Immature natural killer cell (primary cell): ENCODE measurements around the gene SS18L1. TPM values are rescaled to one million over a fixed set of nuclear protein-coding genes. Genes with fewer than 3 reads are reported as not detected.

ENCODE experiments used
- DNase-seq, 3 donors: peaks; one replicate each; pipeline ENCODE4 v3.0.0; 2022; ENCODE audit warnings: mixed read lengths in 1 of 3
- H3K27ac Mint-ChIP-seq, 6 donors: one replicate each; pipeline ENCODE4 v1.8.0; 2020; ENCODE audit warnings: mixed read lengths in 6 of 6, mild to moderate bottlenecking in 5 of 6, inconsistent platforms in 4 of 6, moderate library complexity in 3 of 6
- H3K27me3 Mint-ChIP-seq, 3 donors: one replicate each; pipeline ENCODE4 v1.8.0; 2020 to 2021; ENCODE audit warnings: low read depth in 3 of 3, mild to moderate bottlenecking in 3 of 3, mixed read lengths in 3 of 3, moderate library complexity in 3 of 3, inconsistent platforms in 1 of 3
- H3K36me3 Mint-ChIP-seq, 3 donors: one replicate each; pipeline ENCODE4 v1.8.0; 2020; ENCODE audit warnings: mixed read lengths in 3 of 3, inconsistent platforms in 2 of 3, mild to moderate bottlenecking in 2 of 3
- H3K4me1 Mint-ChIP-seq, 2 donors: one replicate each; pipeline ENCODE4 v1.8.0; 2020; ENCODE audit warnings: inconsistent platforms in 2 of 2, mild to moderate bottlenecking in 2 of 2, mixed read lengths in 2 of 2, moderate library complexity in 1 of 2
- H3K4me3 Mint-ChIP-seq, 5 donors: one replicate each; pipeline ENCODE4 v1.8.0; 2020; ENCODE audit warnings: mild to moderate bottlenecking in 5 of 5, mixed read lengths in 5 of 5, inconsistent platforms in 3 of 5, moderate library complexity in 3 of 5
- H3K9me3 Mint-ChIP-seq, 6 donors: one replicate each; pipeline ENCODE4 v1.8.0; 2020; ENCODE audit warnings: mild to moderate bottlenecking in 6 of 6, mixed read lengths in 6 of 6, inconsistent platforms in 4 of 6, moderate library complexity in 3 of 6
- polyA plus RNA-seq, 3 donors: library from polyadenylated mRNA; unstranded; fragments of 300-500 nt; fragmentation: Illumina TruSeq; gene quantifications; one replicate each; pipeline ENCODE4 v1.2.3, GENCODE V29; 2021

The SS18L1 gene
- polyA plus RNA-seq, 3 donors from 2014 or later, result 0.39 to 0.68 TPM; not detected in 1

GRCh38 chr20:62193079-62194025, 49.8 kb downstream of the SS18L1 start:
- Mint-ChIP-seq H3K4me3 (no peak overlapping the region), H3K27me3 (peaks cover 0 to 2% (median 0%) of the 10 kb centered on the region in 3 donors), H3K4me1 (peaks cover 0 to 6% of the 10 kb centered on the region in 2 donors), H3K36me3 (peaks cover 4 to 14% (median 4%) of the 10 kb centered on the region in 3 donors), H3K27ac (no peak overlapping the region), H3K9me3 (no peaks in the 10 kb centered on the region)
- DNase-seq, result no peak

- no peak overlapping the region for H3K4me3 Mint-ChIP-seq
- DNase-seq, result no peak
- no peak overlapping the region for H3K27ac Mint-ChIP-seq
- H3K9me3 Mint-ChIP-seq, result no peaks in the 10 kb centered on the region
- peaks cover 0 to 4% of the 10 kb centered on the region in 2 donors for H3K4me1 Mint-ChIP-seq
- peaks cover 6 to 21% (median 7%) of the 10 kb centered on the region in 3 donors for H3K36me3 Mint-ChIP-seq
- peaks cover 0 to 4% (median 0%) of the 10 kb centered on the region in 3 donors for H3K27me3 Mint-ChIP-seq
Observed at GRCh38 chr20:62195075-62195405, 51.5 kb downstream of the SS18L1 start.

GRCh38 chr20:62195736-62196135, 52.2 kb downstream of the SS18L1 start:
- no peaks in the 10 kb centered on the region for H3K4me1 Mint-ChIP-seq
- H3K27ac Mint-ChIP-seq, result no peak overlapping the region
- no peak for DNase-seq
- no peak overlapping the region for H3K4me3 Mint-ChIP-seq
- H3K27me3 Mint-ChIP-seq, result peaks cover 0 to 4% (median 0%) of the 10 kb centered on the region in 3 donors
- peaks cover 8 to 21% (median 12%) of the 10 kb centered on the region in 3 donors for H3K36me3 Mint-ChIP-seq
- no peaks in the 10 kb centered on the region for H3K9me3 Mint-ChIP-seq

GRCh38 chr20:62196286-62196685, 52.7 kb downstream of the SS18L1 start:
- H3K27me3 Mint-ChIP-seq, result peaks cover 0 to 4% (median 0%) of the 10 kb centered on the region in 3 donors
- no peak overlapping the region for H3K27ac Mint-ChIP-seq
- H3K4me1 Mint-ChIP-seq, result no peaks in the 10 kb centered on the region
- H3K36me3 Mint-ChIP-seq, result peaks cover 8 to 20% (median 12%) of the 10 kb centered on the region in 3 donors
- H3K9me3 Mint-ChIP-seq, result no peaks in the 10 kb centered on the region
- H3K4me3 Mint-ChIP-seq, result no peak overlapping the region
- no peak for DNase-seq

DNA sequence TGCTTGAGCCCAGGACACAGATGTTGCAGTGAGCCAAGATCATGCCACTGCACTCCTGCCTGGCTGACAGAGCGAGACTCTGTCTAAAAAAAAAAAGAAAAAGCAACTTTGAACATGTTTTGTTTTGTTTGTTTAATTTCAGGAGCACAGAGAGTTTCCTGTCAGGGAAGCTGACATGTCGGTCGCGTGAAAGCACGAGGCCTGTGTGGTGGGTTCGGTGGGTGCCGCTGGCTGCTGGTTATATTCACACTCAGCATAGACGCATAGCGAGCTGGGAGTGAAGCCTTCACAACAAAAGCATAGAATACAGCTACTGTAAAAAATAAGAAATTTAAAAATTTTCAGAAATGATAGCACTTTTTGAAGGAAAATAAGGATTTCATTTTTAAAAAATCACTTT, 53.7 kb downstream of the SS18L1 start:
- Mint-ChIP-seq H3K36me3 (peaks cover 8 to 20% (median 12%) of the 10 kb centered on the region in 3 donors), H3K4me3 (no peak overlapping the region), H3K9me3 (no peaks in the 10 kb centered on the region), H3K27me3 (peaks cover 0 to 4% (median 0%) of the 10 kb centered on the region in 3 donors), H3K27ac (no peak overlapping the region), H3K4me1 (no peaks in the 10 kb centered on the region)
- DNase-seq, result no peak

DNA sequence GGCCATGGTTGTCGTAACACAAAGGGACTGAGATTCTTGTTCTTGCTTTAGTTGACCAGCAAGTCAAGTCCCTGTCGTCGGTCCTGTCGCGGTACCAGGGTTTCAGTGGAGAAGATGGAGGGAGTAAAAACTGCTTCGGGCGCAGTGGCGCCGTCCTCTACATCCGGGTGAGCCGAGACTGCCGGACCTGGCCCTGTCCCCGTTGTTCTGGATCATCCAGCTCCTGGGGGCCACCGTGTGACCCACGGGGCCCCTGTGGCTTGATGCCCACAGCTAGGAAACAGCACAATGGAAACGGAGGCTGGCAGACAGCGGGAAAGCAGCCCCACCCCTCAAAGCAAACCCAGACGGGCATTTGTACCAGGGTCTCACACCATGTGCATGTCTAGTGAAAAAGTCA, 54.2 kb downstream of the SS18L1 start:
- Mint-ChIP-seq H3K36me3 (peaks cover 8 to 20% (median 12%) of the 10 kb centered on the region in 3 donors), H3K27me3 (peaks cover 0 to 4% (median 0%) of the 10 kb centered on the region in 3 donors), H3K27ac (no peak overlapping the region), H3K4me1 (no peaks in the 10 kb centered on the region), H3K9me3 (no peaks in the 10 kb centered on the region), H3K4me3 (no peak overlapping the region)
- DNase-seq, result no peak

GRCh38 chr20:62198496-62198895, 54.9 kb downstream of the SS18L1 start:
- H3K27ac Mint-ChIP-seq, result peak overlapping the region in 1 of 6 donors; percentile 30
- H3K4me3 Mint-ChIP-seq, result no peak overlapping the region
- H3K36me3 Mint-ChIP-seq, result peaks cover 14 to 24% (median 17%) of the 10 kb centered on the region in 3 donors
- DNase-seq, result no peak
- H3K9me3 Mint-ChIP-seq, result no peaks in the 10 kb centered on the region
- peaks cover 0 to 4% (median 0%) of the 10 kb centered on the region in 3 donors for H3K27me3 Mint-ChIP-seq
- no peaks in the 10 kb centered on the region for H3K4me1 Mint-ChIP-seq

- Mint-ChIP-seq H3K9me3 (no peaks in the 10 kb centered on the region), H3K27ac (no peak overlapping the region), H3K36me3 (peaks cover 14 to 26% (median 18%) of the 10 kb centered on the region in 3 donors), H3K4me3 (no peak overlapping the region), H3K4me1 (no peaks in the 10 kb centered on the region), H3K27me3 (peaks cover 0 to 4% (median 0%) of the 10 kb centered on the region in 3 donors)
- DNase-seq, result no peak
Observed at GRCh38 chr20:62198931-62199330, 55.4 kb downstream of the SS18L1 start.

GRCh38 chr20:62200491-62201172, 57.1 kb downstream of the SS18L1 start:
- peaks cover 12 to 23% (median 15%) of the 10 kb centered on the region in 3 donors for H3K36me3 Mint-ChIP-seq
- H3K4me1 Mint-ChIP-seq, result peaks cover 0 to 3% of the 10 kb centered on the region in 2 donors
- DNase-seq, result no peak
- H3K9me3 Mint-ChIP-seq, result no peaks in the 10 kb centered on the region
- no peak overlapping the region for H3K27ac Mint-ChIP-seq
- H3K27me3 Mint-ChIP-seq, result peaks cover 0 to 3% (median 0%) of the 10 kb centered on the region in 3 donors
- H3K4me3 Mint-ChIP-seq, result no peak overlapping the region

GRCh38 chr20:62201173-62202082, 57.9 kb downstream of the SS18L1 start:
- peaks cover 0 to 3% of the 10 kb centered on the region in 2 donors for H3K4me1 Mint-ChIP-seq
- H3K36me3 Mint-ChIP-seq, result peaks cover 10 to 22% (median 14%) of the 10 kb centered on the region in 3 donors
- no peak overlapping the region for H3K4me3 Mint-ChIP-seq
- peaks cover 0 to 2% (median 0%) of the 10 kb centered on the region in 3 donors for H3K27me3 Mint-ChIP-seq
- no peak for DNase-seq
- no peaks in the 10 kb centered on the region for H3K9me3 Mint-ChIP-seq
- peak overlapping the region in 1 of 6 donors; percentile 35 for H3K27ac Mint-ChIP-seq

- Mint-ChIP-seq H3K9me3 (no peaks in the 10 kb centered on the region), H3K36me3 (peaks cover 10 to 22% (median 14%) of the 10 kb centered on the region in 3 donors), H3K27me3 (peaks cover 0 to 2% (median 0%) of the 10 kb centered on the region in 3 donors), H3K4me3 (no peak overlapping the region), H3K27ac (no peak overlapping the region), H3K4me1 (peaks cover 0 to 3% of the 10 kb centered on the region in 2 donors)
- no peak for DNase-seq
Observed at GRCh38 chr20:62202083-62202395, 58.5 kb downstream of the SS18L1 start.

GRCh38 chr20:62202676-62203377, 59.3 kb downstream of the SS18L1 start:
- Mint-ChIP-seq H3K4me1 (peaks cover 0 to 3% of the 10 kb centered on the region in 2 donors), H3K9me3 (no peaks in the 10 kb centered on the region), H3K36me3 (peaks cover 10 to 22% (median 14%) of the 10 kb centered on the region in 3 donors), H3K4me3 (no peak overlapping the region), H3K27me3 (peaks cover 0 to 2% (median 0%) of the 10 kb centered on the region in 3 donors), H3K27ac (no peak overlapping the region)
- DNase-seq, result no peak
